ENCODE measurements around the gene PTPRK. TPM values are rescaled to one million over a fixed set of nuclear protein-coding genes. Genes with fewer than 3 reads are reported as not detected.

Gene PTPRK
- total RNA-seq, 4 donors from 2014 or later = 40.1 to 82.0 (median 57.6) TPM

- Histone ChIP-seq H3K4me3 (no peak overlapping the region), H3K27ac (no peak overlapping the region), H3K27me3 (no peaks in the 10 kb centered on the region), H3K9me3 (no peaks in the 10 kb centered on the region), H3K36me3 (no peaks in the 10 kb centered on the region), H3K4me1 (peaks cover 7% of the 10 kb centered on the region)
- DNase-seq (ENCODE audit: low spot score in 2 of 2) = no peak
- no peak for TF ChIP-seq EP300 (IDR thresholded peaks at IDR 0.05)
- no peak for TF ChIP-seq CTCF (IDR thresholded peaks at IDR 0.05)
- TF ChIP-seq POLR2AphosphoS5 (IDR thresholded peaks at IDR 0.05) = no peak
- no peak for TF ChIP-seq POLR2A (IDR thresholded peaks at IDR 0.05)
- WGBS = 80% methylated on average over 5 of the region's 5 CpGs
Observed at GRCh38 chr6:128483472-128484135, 36.8 kb downstream of the PTPRK start.

- WGBS = 79% methylated on average over 3 of the region's 3 CpGs
- DNase-seq (ENCODE audit: low spot score in 2 of 2) = no peak
- Histone ChIP-seq H3K27ac (no peak overlapping the region), H3K9me3 (no peaks in the 10 kb centered on the region), H3K4me1 (peaks cover 7% of the 10 kb centered on the region), H3K4me3 (no peak overlapping the region), H3K36me3 (no peaks in the 10 kb centered on the region), H3K27me3 (no peaks in the 10 kb centered on the region)
- TF ChIP-seq POLR2AphosphoS5 (IDR thresholded peaks at IDR 0.05) = no peak
- no peak for TF ChIP-seq POLR2A (IDR thresholded peaks at IDR 0.05)
- no peak for TF ChIP-seq EP300 (IDR thresholded peaks at IDR 0.05)
- no peak for TF ChIP-seq CTCF (IDR thresholded peaks at IDR 0.05)
Observed at GRCh38 chr6:128482642-128483041, 37.8 kb downstream of the PTPRK start.

- Histone ChIP-seq H3K4me3 (no peak overlapping the region), H3K36me3 (no peaks in the 10 kb centered on the region), H3K27ac (no peak overlapping the region), H3K9me3 (no peaks in the 10 kb centered on the region), H3K27me3 (no peaks in the 10 kb centered on the region), H3K4me1 (peaks cover 4% of the 10 kb centered on the region)
- no peak for TF ChIP-seq POLR2AphosphoS5 (IDR thresholded peaks at IDR 0.05)
- no peak for TF ChIP-seq CTCF (IDR thresholded peaks at IDR 0.05)
- no peak for TF ChIP-seq POLR2A (IDR thresholded peaks at IDR 0.05)
- no peak for TF ChIP-seq EP300 (IDR thresholded peaks at IDR 0.05)
- 82% methylated on average over 4 of the region's 4 CpGs for WGBS
- no peak for DNase-seq (ENCODE audit: low spot score in 2 of 2)
Observed at GRCh38 chr6:128479991-128480390, 40.4 kb downstream of the PTPRK start.

- no peaks in the 10 kb centered on the region for H3K36me3 ChIP-seq
- WGBS = 90% methylated on average over 2 of the region's 2 CpGs
- DNase-seq (ENCODE audit: low spot score in 2 of 2) = no peak
- no peaks in the 10 kb centered on the region for H3K9me3 ChIP-seq
- H3K27me3 ChIP-seq = no peaks in the 10 kb centered on the region
- TF ChIP-seq EP300 (IDR thresholded peaks at IDR 0.05) (no peak), POLR2AphosphoS5 (IDR thresholded peaks at IDR 0.05) (no peak), CTCF (IDR thresholded peaks at IDR 0.05) (no peak), POLR2A (IDR thresholded peaks at IDR 0.05) (no peak)
- H3K4me1 ChIP-seq = peaks cover 4% of the 10 kb centered on the region
- H3K27ac ChIP-seq = no peak overlapping the region
- no peak overlapping the region for H3K4me3 ChIP-seq
Observed at GRCh38 chr6:128479048-128479666, 41.2 kb downstream of the PTPRK start.

- Histone ChIP-seq H3K4me3 (peak overlapping the region; percentile 11), H3K4me1 (peaks cover 4% of the 10 kb centered on the region), H3K36me3 (no peaks in the 10 kb centered on the region), H3K27ac (no peak overlapping the region), H3K27me3 (no peaks in the 10 kb centered on the region), H3K9me3 (no peaks in the 10 kb centered on the region)
- TF ChIP-seq POLR2A (IDR thresholded peaks at IDR 0.05) (no peak), CTCF (IDR thresholded peaks at IDR 0.05) (no peak), POLR2AphosphoS5 (IDR thresholded peaks at IDR 0.05) (no peak), EP300 (IDR thresholded peaks at IDR 0.05) (no peak)
- WGBS = 59% methylated on average over 3 of the region's 3 CpGs
- DNase-seq (ENCODE audit: low spot score in 2 of 2) = no peak
Observed at GRCh38 chr6:128478230-128479047, 42.0 kb downstream of the PTPRK start.

All from suprapubic skin (tissue), 4 donors.